Liver (tissue), 9 donors: ENCODE measurements around the gene ADCY9. TPM values are rescaled to one million over a fixed set of nuclear protein-coding genes. Genes with fewer than 3 reads are reported as not detected.

Experiments used
- DNase-seq: peaks from one replicate; pipeline ENCODE4 v3.0.0-alpha.2; 2017; ENCODE audit warnings: low spot score
- H3K27ac ChIP-seq, 2 donors: one replicate each; pipeline ENCODE4 v1.7.0; 2013; ENCODE audit warnings: inconsistent platforms in 2 of 2, low read length in 2 of 2, control low read depth in 1 of 2, low read depth in 1 of 2, mild to moderate bottlenecking in 1 of 2
- H3K27me3 ChIP-seq, 4 donors: one replicate each; pipeline versions ENCODE4 v1.6.1 to v1.7.0; 2013; ENCODE audit warnings: low read length in 3 of 4, inconsistent platforms in 1 of 4, mild to moderate bottlenecking in 1 of 4, moderate library complexity in 1 of 4; ENCODE audit not compliant: control insufficient read depth in 4 of 4, insufficient read depth in 4 of 4
- H3K36me3 ChIP-seq, 4 donors: one replicate each; pipeline versions ENCODE4 v1.6.1 to v1.7.0; 2013; ENCODE audit warnings: low read length in 3 of 4, mild to moderate bottlenecking in 3 of 4, low read depth in 1 of 4, moderate library complexity in 1 of 4; ENCODE audit not compliant: control insufficient read depth in 4 of 4, insufficient read depth in 3 of 4
- H3K4me1 ChIP-seq, 4 donors: one replicate each; pipeline versions ENCODE4 v1.6.1 to v1.7.0; 2013; ENCODE audit warnings: low read length in 3 of 4, mild to moderate bottlenecking in 3 of 4, moderate library complexity in 1 of 4; ENCODE audit not compliant: control insufficient read depth in 4 of 4, insufficient read depth in 4 of 4
- H3K4me3 ChIP-seq, 3 donors: one replicate each; pipeline versions ENCODE4 v1.6.1 to v1.7.0; 2013; ENCODE audit warnings: low read length in 3 of 3, control low read depth in 1 of 3, low read depth in 1 of 3, mild to moderate bottlenecking in 1 of 3
- H3K9ac ChIP-seq, 2 donors: one replicate each; pipeline ENCODE4 v1.7.0; 2013; ENCODE audit warnings: low read length in 2 of 2, mild to moderate bottlenecking in 2 of 2, moderate library complexity in 2 of 2, control low read depth in 1 of 2, low read depth in 1 of 2
- H3K9me3 ChIP-seq, 4 donors: one replicate each; pipeline versions ENCODE4 v1.6.1 to v1.7.0; 2013; ENCODE audit warnings: low read length in 3 of 4; ENCODE audit not compliant: control insufficient read depth in 4 of 4
- ATF3 ChIP-seq: IDR thresholded peaks from 2 replicates; pipeline ENCODE4 v1.6.1; 2016; ENCODE audit warnings: antibody characterized with exemption
- CTCF ChIP-seq: fragments of 150-350 bp; IDR thresholded peaks from 2 replicates; pipeline ENCODE4 v1.5.1; 2017; ENCODE audit warnings: improper control_type of control experiment, low read depth, low read length; ENCODE audit not compliant: missing input control
- EGR1 ChIP-seq, 2 donors: IDR thresholded peaks; 2 replicates each; pipeline ENCODE4 v1.6.1; 2016 to 2018; ENCODE audit warnings: antibody characterized with exemption in 2 of 2, low read depth in 2 of 2
- FOXA1 ChIP-seq: IDR thresholded peaks from 2 replicates; pipeline ENCODE4 v1.6.1; 2016; ENCODE audit warnings: antibody characterized with exemption
- FOXA2 ChIP-seq: IDR thresholded peaks from 2 replicates; pipeline ENCODE4 v1.6.1; 2016; ENCODE audit warnings: antibody characterized with exemption
- GABPA ChIP-seq, 2 donors: IDR thresholded peaks in 1 of 2; conservative IDR thresholded peaks in 1 of 2; 2 replicates each; pipeline ENCODE4 v1.6.1; 2016; ENCODE audit warnings: antibody characterized with exemption in 2 of 2, mild to moderate bottlenecking in 1 of 2, moderate library complexity in 1 of 2
- HNF4A ChIP-seq, 2 donors: conservative IDR thresholded peaks; 2 replicates each; pipeline ENCODE4 v1.6.1; 2016; ENCODE audit warnings: antibody characterized with exemption in 2 of 2, mild to moderate bottlenecking in 2 of 2
- HNF4G ChIP-seq: IDR thresholded peaks from 2 replicates; pipeline ENCODE4 v1.6.1; 2016; ENCODE audit warnings: antibody characterized with exemption
- JUND ChIP-seq, 2 donors: IDR thresholded peaks; 2 replicates each; pipeline ENCODE4 v1.6.1; 2016; ENCODE audit warnings: antibody characterized with exemption in 2 of 2
- MAX ChIP-seq: IDR thresholded peaks from 2 replicates; pipeline ENCODE4 v1.6.1; 2016; ENCODE audit warnings: antibody characterized with exemption
- NR2F2 ChIP-seq: IDR thresholded peaks from 2 replicates; pipeline ENCODE4 v1.6.1; 2016; ENCODE audit warnings: antibody characterized with exemption
- RAD21 ChIP-seq, 2 donors: IDR thresholded peaks; 2 replicates each; pipeline ENCODE4 v1.6.1; 2016; ENCODE audit warnings: antibody characterized with exemption in 2 of 2, mild to moderate bottlenecking in 2 of 2
- REST ChIP-seq: IDR thresholded peaks from 2 replicates; pipeline ENCODE4 v1.6.1; 2016; ENCODE audit warnings: antibody characterized with exemption, mild to moderate bottlenecking
- RXRA ChIP-seq, 2 donors: IDR thresholded peaks; 2 replicates each; pipeline ENCODE4 v1.6.1; 2017 to 2018; ENCODE audit warnings: antibody characterized with exemption in 2 of 2, mild to moderate bottlenecking in 1 of 2
- SP1 ChIP-seq: IDR thresholded peaks from 2 replicates; pipeline ENCODE4 v1.6.1; 2018; ENCODE audit warnings: antibody characterized with exemption, mild to moderate bottlenecking
- TAF1 ChIP-seq: conservative IDR thresholded peaks from 2 replicates; pipeline ENCODE4 v1.6.1; 2016; ENCODE audit warnings: antibody characterized with exemption, mild to moderate bottlenecking
- YY1 ChIP-seq: IDR thresholded peaks from 2 replicates; pipeline ENCODE4 v1.6.1; 2016; ENCODE audit warnings: antibody characterized with exemption, mild to moderate bottlenecking
- WGBS: extraction: QIAGEN DNeasy Blood & Tissue Kit; methylation state at CpG from one replicate; pipeline ENCODE4 v1.1.7; 2013; 5-methylcytosine and 5-hydroxymethylcytosine counted together
- polyA plus RNA-seq, 2 donors: library from polyadenylated mRNA; stranded (reverse) in 1 of 2; unstranded in 1 of 2; fragments of 200-250 nt in 1 of 2; fragments of >200 nt in 1 of 2; fragmentation: Nextera tagmentation in 1 of 2; extraction: Ambion mirVana in 1 of 2; gene quantifications; one replicate each; pipeline versions ENCODE4 v1.2.1 to v1.2.3, GENCODE V29; 2013 to 2015
- total RNA-seq, 2 donors: library from RNA; depleted of rRNA; stranded (reverse); fragments of >200 nt; gene quantifications; one replicate each; pipeline ENCODE4 v1.2.3, GENCODE V29; 2014
- donor health status: healthy.
- donor health status: healthy.
- donor health status: healthy.
- donor health status: healthy.
- donor health status: healthy.

ADCY9 gene
- total and polyA plus RNA-seq, 4 donors, result 3.6 to 25.1 (median 11.0) TPM

GRCh38 chr16:4081047-4081446 is 35.2 kb downstream of the ADCY9 start:
- no peak overlapping the region for H3K4me3 ChIP-seq
- no peaks in the 10 kb centered on the region for H3K27me3 ChIP-seq
- no peaks in the 10 kb centered on the region for H3K36me3 ChIP-seq
- TF ChIP-seq FOXA1, result no peak
- TF ChIP-seq ATF3, result no peak
- TF ChIP-seq HNF4G, result no peak
- TF ChIP-seq RXRA (IDR thresholded peaks at IDR 0.05), result no peak
- no peak for TF ChIP-seq MAX
- no peak for TF ChIP-seq EGR1 (IDR thresholded peaks at IDR 0.05; ENCODE audit: low read depth in 2 of 2)
- TF ChIP-seq JUND (IDR thresholded peaks at IDR 0.05), result no peak
- TF ChIP-seq SP1, result no peak
- no peak for TF ChIP-seq TAF1
- no peak for TF ChIP-seq FOXA2
- no peak for TF ChIP-seq NR2F2
- TF ChIP-seq REST, result no peak
- TF ChIP-seq CTCF, result no peak
- TF ChIP-seq GABPA (IDR thresholded peaks at IDR 0.05 in 1 of 2, conservative IDR thresholded peaks at IDR 0.05 in 1 of 2), result no peak
- TF ChIP-seq HNF4A (conservative IDR thresholded peaks at IDR 0.05), result no peak
- no peak overlapping the region for H3K9ac ChIP-seq
- DNase-seq, result no peak
- H3K4me1 ChIP-seq, result peaks cover 0 to 9% (median 4%) of the 10 kb centered on the region in 4 donors
- WGBS, result 39% methylated on average over 10 of the region's 10 CpGs
- peak overlapping the region in 1 of 2 donors; percentile 52 for H3K27ac ChIP-seq
- H3K9me3 ChIP-seq, result no peaks in the 10 kb centered on the region

- no peaks in the 10 kb centered on the region for H3K36me3 ChIP-seq
- no peak overlapping the region for H3K4me3 ChIP-seq
- H3K9me3 ChIP-seq, result no peaks in the 10 kb centered on the region
- 88% methylated on average over 6 of the region's 6 CpGs for WGBS
- H3K27ac ChIP-seq, result no peak overlapping the region
- DNase-seq, result no peak
- H3K4me1 ChIP-seq, result peaks cover 0 to 11% (median 6%) of the 10 kb centered on the region in 4 donors
- H3K9ac ChIP-seq, result no peak overlapping the region
- no peaks in the 10 kb centered on the region for H3K27me3 ChIP-seq
- no peak for TF ChIP-seq RAD21 (IDR thresholded peaks at IDR 0.05)
- no peak for TF ChIP-seq REST
- no peak for TF ChIP-seq FOXA2
- no peak for TF ChIP-seq YY1
- no peak for TF ChIP-seq TAF1
- no peak for TF ChIP-seq JUND (IDR thresholded peaks at IDR 0.05)
- TF ChIP-seq MAX, result no peak
- no peak for TF ChIP-seq ATF3
- TF ChIP-seq NR2F2, result no peak
- no peak for TF ChIP-seq HNF4G
- no peak for TF ChIP-seq FOXA1
- no peak for TF ChIP-seq HNF4A (conservative IDR thresholded peaks at IDR 0.05)
- no peak for TF ChIP-seq SP1
- TF ChIP-seq EGR1 (IDR thresholded peaks at IDR 0.05; ENCODE audit: low read depth in 2 of 2), result no peak
- no peak for TF ChIP-seq RXRA (IDR thresholded peaks at IDR 0.05)
- no peak for TF ChIP-seq CTCF
- no peak for TF ChIP-seq GABPA (IDR thresholded peaks at IDR 0.05 in 1 of 2, conservative IDR thresholded peaks at IDR 0.05 in 1 of 2)
These were observed 39.0 kb downstream of the ADCY9 start for GRCh38 chr16:4077174-4077649.
